Nucleus accumbens (tissue), 56 donors: ENCODE data around the gene MFSD2B.
A peak's percentile ranks its signal among the peaks of the same experiment; 100 is the strongest.

Experiments
- DNase-seq, 56 donors: peaks; one replicate each; lab custom pipeline; 2025; lab: John Stamatoyannopoulos, UW

MFSD2B gene

DNA sequence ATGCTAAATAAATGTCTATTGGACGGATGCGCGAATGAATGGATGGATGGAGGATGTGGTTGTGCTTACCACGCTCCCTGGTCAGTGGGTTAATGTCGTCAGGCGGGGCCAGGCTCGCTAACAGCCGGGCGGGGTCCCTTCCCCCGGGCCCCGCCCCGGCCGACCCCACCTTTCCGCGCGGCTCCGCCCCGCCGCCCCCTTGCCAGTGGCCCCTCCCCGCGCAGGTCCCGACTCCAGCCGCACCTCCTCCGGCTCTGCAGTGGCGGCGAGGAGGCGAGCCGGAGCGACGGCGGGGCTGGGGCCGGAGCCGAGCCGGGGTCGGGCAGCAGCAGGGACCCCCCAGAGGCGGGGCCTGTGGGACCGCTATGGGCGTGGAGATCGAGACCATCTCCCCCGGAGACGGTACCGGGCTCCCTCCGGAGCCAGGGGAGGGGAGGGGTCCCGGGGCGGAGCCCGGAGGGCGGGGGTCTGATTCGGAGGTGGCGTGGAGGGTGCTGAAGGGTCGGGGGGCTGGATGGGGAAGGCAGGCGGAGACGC, 39.7 kb downstream of the MFSD2B start, which contains the start of gene FKBP1B:
FKBP1B (plus strand) TSS at position 257 of the 537 bp plus-strand sequence; CDS start at position 366, 109 bp downstream.
- peak in 38 of 56 donors; percentile 3 to 77 (median 32) for DNase-seq

DNA sequence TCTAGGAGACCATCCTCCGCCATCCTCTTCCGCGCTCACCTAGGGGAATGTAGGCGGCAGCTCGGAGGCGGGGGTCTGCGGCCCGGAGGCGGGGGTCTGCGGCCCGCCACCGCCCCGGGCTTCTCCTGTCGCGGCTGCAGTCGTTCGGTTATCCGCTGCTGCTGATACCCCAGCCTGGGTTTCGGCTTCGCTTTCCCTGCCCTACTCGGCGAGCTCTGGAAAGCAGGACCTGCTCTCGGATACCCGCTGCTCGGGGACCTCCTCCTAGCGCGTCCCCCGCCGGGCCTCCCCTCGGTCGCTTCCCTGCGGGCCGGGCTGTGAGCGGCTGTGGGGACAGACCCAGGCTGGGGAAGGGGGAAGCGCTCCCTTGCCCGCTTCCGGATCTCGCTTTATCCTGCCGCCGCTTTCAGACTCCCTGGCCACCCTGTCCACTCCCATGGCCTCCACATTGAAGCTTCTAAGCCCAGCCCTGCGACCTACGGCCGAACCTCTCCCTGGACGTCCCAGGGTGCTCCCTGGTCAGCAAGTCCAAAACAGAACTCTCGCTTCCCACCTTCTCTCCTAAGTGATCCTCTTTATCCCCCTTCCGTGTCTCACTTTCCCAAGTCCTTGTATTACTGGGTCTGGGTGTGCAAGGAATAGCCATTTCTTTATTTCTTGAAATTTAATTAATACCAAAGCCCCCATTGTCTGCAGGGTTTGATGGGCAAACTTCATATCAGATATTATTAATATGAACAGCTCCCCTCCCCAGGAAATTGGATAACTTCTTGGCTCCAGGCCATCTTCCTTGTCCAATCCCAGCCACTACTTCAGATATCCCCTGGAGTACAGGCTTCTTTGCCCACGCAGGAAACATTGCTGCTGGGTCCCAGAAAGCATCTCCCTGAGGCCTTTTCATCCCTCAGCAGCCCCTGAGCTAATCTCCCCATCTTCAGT, 40.4 kb downstream of the MFSD2B start:
- peak in 17 of 56 donors; percentile 8 to 54 (median 21) for DNase-seq

DNA sequence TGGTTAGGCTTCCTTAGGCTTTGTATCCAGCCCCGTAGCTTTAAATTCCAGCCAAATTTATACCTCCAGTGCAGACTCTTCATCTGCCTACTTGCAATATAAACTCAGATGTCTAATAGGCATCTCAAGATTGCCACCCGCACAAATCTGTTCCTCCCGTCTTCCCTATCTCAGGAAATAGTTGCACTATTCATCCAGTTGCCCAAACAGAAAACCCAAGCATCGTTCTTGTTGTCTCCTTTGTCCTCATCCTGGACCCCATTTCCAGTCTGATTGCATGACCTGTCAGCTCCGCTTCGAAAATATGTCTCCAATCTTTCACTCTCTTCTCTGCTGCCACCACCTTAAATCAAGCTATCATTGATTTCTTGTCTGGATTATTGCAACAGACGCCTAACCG, 41.9 kb downstream of the MFSD2B start:
- DNase-seq, result peak in 3 of 56 donors; percentile 7 to 21 (median 12)

- DNase-seq, result no peak
These were observed 43.1 kb downstream of the MFSD2B start for GRCh38 chr2:24052951-24053350.

DNA sequence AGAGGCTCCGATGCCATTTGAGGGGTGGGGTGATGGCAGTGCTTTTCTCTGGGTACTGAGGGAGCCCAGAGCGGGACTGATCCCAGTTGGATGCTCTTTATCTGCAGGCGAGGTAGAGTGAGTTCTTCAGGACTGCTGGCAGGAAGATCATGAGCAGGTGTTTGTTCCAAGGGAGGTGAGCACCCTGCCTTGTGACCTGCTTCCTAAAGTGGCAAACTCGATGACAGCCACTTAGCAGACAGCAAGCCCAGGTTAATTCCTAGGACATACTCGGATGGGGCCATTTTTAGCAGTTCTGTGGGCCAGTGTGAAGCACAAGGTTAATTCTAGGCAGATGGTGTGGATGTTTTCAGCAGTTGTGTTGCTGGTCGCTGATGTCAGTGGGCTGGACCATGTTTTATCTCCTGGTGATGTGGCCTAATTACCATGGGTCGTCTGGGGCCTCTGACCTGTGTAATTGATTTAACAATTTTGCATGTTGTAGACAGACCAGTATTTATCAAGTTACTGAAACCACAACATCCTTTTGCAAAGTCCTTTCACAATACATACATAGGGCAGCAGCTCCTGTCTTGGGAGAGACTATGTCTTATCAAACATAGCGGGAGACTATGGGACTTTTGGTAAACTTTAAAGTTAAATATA, 44.6 kb downstream of the MFSD2B start:
- DNase-seq, result no peak

DNA sequence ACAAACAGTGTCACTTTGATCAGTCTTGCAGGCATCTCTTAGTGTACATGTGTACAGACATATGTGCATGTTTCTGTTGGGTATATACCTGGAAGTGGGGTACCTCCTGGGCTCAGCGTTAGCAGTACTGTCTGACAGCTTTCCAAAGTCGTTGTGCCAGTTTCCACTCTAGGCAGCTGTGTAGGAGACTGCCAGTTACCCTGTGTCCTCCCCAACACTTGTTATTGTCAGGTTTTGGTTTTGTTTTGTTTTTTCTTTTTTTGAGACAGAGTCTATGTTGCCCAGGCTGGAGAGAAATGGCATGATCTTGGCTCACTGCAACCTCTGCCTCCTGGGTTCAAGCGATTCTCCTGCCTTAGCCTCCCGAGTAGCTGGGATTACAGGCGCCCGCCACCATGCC, 45.9 kb downstream of the MFSD2B start:
- no peak for DNase-seq

DNA sequence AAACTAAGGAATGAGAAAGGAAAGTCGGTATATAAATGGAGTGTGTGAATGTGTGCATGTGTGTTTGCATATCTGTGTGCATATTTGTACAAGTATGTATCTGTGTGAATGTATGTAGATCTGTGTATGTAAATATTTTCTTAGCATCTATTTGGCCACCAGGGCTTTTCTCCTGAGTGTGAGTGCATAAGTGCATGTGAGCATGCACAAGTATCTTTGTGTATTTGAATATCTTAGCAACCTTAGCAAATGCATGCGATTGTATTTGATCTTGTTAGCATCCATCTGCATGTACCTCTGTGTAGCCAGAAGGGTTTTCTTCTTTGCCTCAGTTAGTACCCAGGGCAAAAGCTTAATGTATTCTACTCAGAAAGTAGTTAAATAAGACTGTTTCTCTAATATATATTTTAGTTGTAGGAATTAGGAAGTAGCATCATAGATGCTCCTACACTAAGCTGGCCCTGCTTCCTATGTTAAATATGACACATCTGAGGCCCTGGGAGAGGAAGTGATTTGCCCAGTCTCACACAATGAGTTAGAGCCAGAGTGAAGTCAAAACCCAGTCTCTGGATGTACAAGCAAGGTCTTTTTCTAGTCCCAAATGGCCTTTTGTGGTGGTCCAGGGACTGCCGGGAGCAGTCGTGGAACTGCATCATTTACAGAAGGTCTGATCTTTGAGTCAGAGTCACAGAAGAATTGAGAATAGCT, 48.8 kb downstream of the MFSD2B start:
- DNase-seq, result no peak

DNA sequence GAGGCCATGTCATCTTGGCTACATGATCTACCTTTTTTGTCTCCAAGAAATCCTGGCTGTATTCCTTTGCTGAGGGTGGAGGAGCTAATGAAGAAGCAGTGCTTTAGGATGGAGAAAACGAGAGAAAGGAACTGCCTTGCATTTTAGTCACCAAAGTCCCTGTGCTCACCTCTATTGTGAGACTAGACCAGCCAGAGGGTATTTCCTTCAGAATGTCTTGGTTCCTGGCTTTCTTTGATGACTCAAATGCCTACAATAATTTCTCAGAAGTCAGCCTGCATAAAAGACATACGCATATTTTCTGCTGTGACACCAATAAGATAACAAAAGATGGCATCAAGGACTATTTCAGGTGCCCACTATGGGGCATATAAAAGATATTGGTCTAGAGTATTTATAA, 55.5 kb downstream of the MFSD2B start:
- no peak for DNase-seq

DNA sequence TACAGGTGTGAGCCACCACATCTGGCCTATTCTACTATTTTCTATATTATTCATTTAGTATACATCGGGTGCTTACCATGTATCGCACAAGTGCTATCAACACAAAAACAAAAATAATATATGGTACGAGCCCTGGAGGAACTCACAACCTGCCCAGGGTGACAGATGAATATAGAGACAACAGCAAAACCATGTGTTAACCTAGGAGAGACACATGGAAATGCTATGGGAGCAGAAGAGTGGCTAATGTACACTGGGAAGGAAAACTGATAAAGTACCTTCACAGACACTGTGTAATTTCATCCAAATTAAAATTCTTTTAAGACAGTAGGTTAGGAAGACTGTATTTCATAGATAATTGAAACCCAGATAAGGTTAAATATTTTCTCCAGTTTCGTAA, 62.4 kb downstream of the MFSD2B start:
- DNase-seq, result no peak

DNA sequence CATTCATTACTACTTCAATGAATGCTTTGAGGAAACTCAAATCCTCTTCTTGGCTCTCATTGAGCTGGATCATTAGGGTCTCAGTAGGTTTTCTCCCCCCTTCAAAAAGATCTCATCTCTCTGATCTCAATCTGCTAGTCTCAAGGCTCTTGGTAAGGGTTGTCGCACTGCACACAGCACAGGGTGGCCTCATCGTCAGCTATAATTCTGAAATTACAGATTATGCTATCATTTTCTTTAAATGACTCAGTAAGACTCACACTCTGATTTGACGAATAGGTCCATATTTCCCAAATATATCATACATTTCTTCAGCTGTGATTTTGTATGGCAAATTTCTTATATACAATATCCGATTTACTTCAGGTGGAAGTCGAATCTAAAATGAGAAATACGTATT, 63.9 kb downstream of the MFSD2B start:
- DNase-seq, result no peak

- DNase-seq, result no peak
These were observed 65.4 kb downstream of the MFSD2B start for GRCh38 chr2:24075259-24075658.
